Suprapubic skin (tissue), 4 donors: ENCODE data around the gene KLF13.

Experiments
- CTCF ChIP-seq, 2 donors: fragments of 200-600 bp in 1 of 2; fragments of 450-650 bp in 1 of 2; sonication (generic) in 1 of 2; IDR thresholded peaks; one replicate each; pipeline ENCODE4 v1.5.1; 2016 to 2019; ENCODE audit warnings: antibody characterized with exemption in 2 of 2, mild to moderate bottlenecking in 1 of 2, moderate library complexity in 1 of 2
- EP300 ChIP-seq: sonication (generic); formaldehyde crosslinking; IDR thresholded peaks from one replicate; pipeline ENCODE4 v1.6.1; 2017; ENCODE audit warnings: antibody characterized with exemption
- POLR2A ChIP-seq, 2 donors: fragments of 450-650 bp; IDR thresholded peaks; one replicate each; pipeline ENCODE4 v1.6.1; 2017; ENCODE audit warnings: antibody characterized with exemption in 2 of 2, mild to moderate bottlenecking in 2 of 2, moderate library complexity in 2 of 2
- POLR2AphosphoS5 ChIP-seq, 3 donors: sonication (generic); formaldehyde crosslinking; IDR thresholded peaks; one replicate each; pipeline ENCODE4 v1.6.1; 2017; ENCODE audit warnings: antibody characterized with exemption in 3 of 3

- TF ChIP-seq EP300 (no peak), POLR2A (IDR thresholded peaks at IDR 0.05) (no peak), CTCF (IDR thresholded peaks at IDR 0.05) (no peak), POLR2AphosphoS5 (IDR thresholded peaks at IDR 0.05) (peak in 1 of 3 donors; percentile 18)
Observed at GRCh38 chr15:31372635-31373091, 46.0 kb downstream of the KLF13 start.
